Erythroblast (primary cell): ENCODE data around the gene USP44.

Experiments
- GATA1 ChIP-seq: IDR thresholded peaks from 2 replicates; pipeline ENCODE4 v1.6.1; 2011; ENCODE audit warnings: low read depth, mild to moderate bottlenecking, control low read depth, low read length, moderate library complexity
- POLR2A ChIP-seq: IDR thresholded peaks from 2 replicates; pipeline ENCODE4 v1.6.1; 2011; ENCODE audit warnings: mild to moderate bottlenecking, low read length

DNA sequence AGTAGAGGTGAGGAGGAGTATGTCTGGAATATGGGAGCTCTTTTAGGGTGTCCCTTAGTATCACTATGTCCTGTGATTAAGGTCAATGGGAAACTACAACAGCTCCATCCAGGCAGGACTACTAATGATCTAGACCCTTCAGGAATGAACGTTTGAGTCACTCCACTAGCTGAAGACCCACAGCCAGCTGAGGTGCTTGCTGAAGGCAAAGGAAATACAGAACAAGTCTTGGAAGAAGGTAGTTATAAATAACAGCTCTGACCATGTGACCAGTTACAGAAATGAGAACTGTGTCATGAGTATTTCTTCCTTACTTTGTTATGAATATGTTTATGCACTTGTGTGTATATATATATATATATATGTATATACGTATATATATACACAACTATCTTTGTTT lies 40.5 kb upstream of the USP44 start:
- TF ChIP-seq POLR2A (no peak), GATA1 (no peak)
